Measurements from ENCODE around the gene PPP3CA. TPM values are rescaled to one million over a fixed set of nuclear protein-coding genes. Genes with fewer than 3 reads are reported as not detected.

Gene PPP3CA
- total RNA-seq, 1 experiment from 2014 or later: 129 TPM

GRCh38 chr4:101256222-101256621 lies 91.1 kb downstream of the PPP3CA start:
- POLR2A ChIA-PET (ENCODE audit: low non-redundant PET): no interaction called here
- Histone ChIP-seq H3K36me3 (ENCODE audit: insufficient read depth, low read length, poor library complexity, severe bottlenecking) (no peaks in the 10 kb centered on the region), H3K9me3 (ENCODE audit: low read depth, low read length, poor library complexity, severe bottlenecking) (no peaks in the 10 kb centered on the region), H3K4me3 (ENCODE audit: low read depth, low read length, poor library complexity, severe bottlenecking) (no peak overlapping the region), H3K4me1 (ENCODE audit: insufficient read depth, low read length, poor library complexity, severe bottlenecking) (peaks cover 58% of the 10 kb centered on the region), H3K27ac (ENCODE audit: low read depth, low read length, poor library complexity, severe bottlenecking) (no peak overlapping the region), H3K27me3 (replicated peaks; ENCODE audit: insufficient read depth, low read depth, low read length, poor library complexity) (no peaks in the 10 kb centered on the region)
- intact Hi-C loops (cut with micrococcal nuclease; ENCODE audit: unreplicated experiment): no loop called here
- no peak for TF ChIP-seq EZH2 (IDR thresholded peaks at IDR 0.05; ENCODE audit: borderline replicate concordance, low read depth, low read length, poor library complexity, severe bottlenecking)
- no peak for TF ChIP-seq CTCF (conservative IDR thresholded peaks at IDR 0.05; ENCODE audit: low read depth, low read length)
- DNase-seq (ENCODE audit: low spot score): no peak
- CTCF ChIA-PET: no interaction called here
- BruUV-seq (replicated peaks): no TSS peak

GRCh38 chr4:101254776-101255175 lies 92.5 kb downstream of the PPP3CA start:
- Histone ChIP-seq H3K9me3 (ENCODE audit: low read depth, low read length, poor library complexity, severe bottlenecking) (no peaks in the 10 kb centered on the region), H3K27me3 (replicated peaks; ENCODE audit: insufficient read depth, low read depth, low read length, poor library complexity) (no peaks in the 10 kb centered on the region), H3K27ac (ENCODE audit: low read depth, low read length, poor library complexity, severe bottlenecking) (no peak overlapping the region), H3K4me1 (ENCODE audit: insufficient read depth, low read length, poor library complexity, severe bottlenecking) (peaks cover 43% of the 10 kb centered on the region), H3K36me3 (ENCODE audit: insufficient read depth, low read length, poor library complexity, severe bottlenecking) (no peaks in the 10 kb centered on the region), H3K4me3 (ENCODE audit: low read depth, low read length, poor library complexity, severe bottlenecking) (no peak overlapping the region)
- DNase-seq (ENCODE audit: low spot score): no peak
- TF ChIP-seq CTCF (conservative IDR thresholded peaks at IDR 0.05; ENCODE audit: low read depth, low read length): no peak
- no peak for TF ChIP-seq EZH2 (IDR thresholded peaks at IDR 0.05; ENCODE audit: borderline replicate concordance, low read depth, low read length, poor library complexity, severe bottlenecking)
- ChIA-PET POLR2A (ENCODE audit: low non-redundant PET) (interaction anchor here (0.7 kb wide), 1 partner anchor 172 kb away, joined by 21 read pairs; no protein-coding TSS in a partner anchor), CTCF (no interaction called here)
- intact Hi-C loops (cut with micrococcal nuclease; ENCODE audit: unreplicated experiment): no loop called here
- BruUV-seq (replicated peaks): no TSS peak

- ChIA-PET CTCF (interaction anchor here (0.6 kb wide), 1 partner anchor 83 kb away, joined by 3 read pairs; no protein-coding TSS in a partner anchor), POLR2A (ENCODE audit: low non-redundant PET) (no interaction called here)
- intact Hi-C loops (cut with micrococcal nuclease; ENCODE audit: unreplicated experiment): no loop called here
- no TSS peak for BruUV-seq (replicated peaks)
- Histone ChIP-seq H3K4me3 (ENCODE audit: low read depth, low read length, poor library complexity, severe bottlenecking) (no peak overlapping the region), H3K36me3 (ENCODE audit: insufficient read depth, low read length, poor library complexity, severe bottlenecking) (no peaks in the 10 kb centered on the region), H3K27me3 (replicated peaks; ENCODE audit: insufficient read depth, low read depth, low read length, poor library complexity) (no peaks in the 10 kb centered on the region), H3K4me1 (ENCODE audit: insufficient read depth, low read length, poor library complexity, severe bottlenecking) (peaks cover 36% of the 10 kb centered on the region), H3K9me3 (ENCODE audit: low read depth, low read length, poor library complexity, severe bottlenecking) (no peaks in the 10 kb centered on the region), H3K27ac (ENCODE audit: low read depth, low read length, poor library complexity, severe bottlenecking) (peak overlapping the region; percentile 1)
- DNase-seq (ENCODE audit: low spot score): no peak
- TF ChIP-seq CTCF (conservative IDR thresholded peaks at IDR 0.05; ENCODE audit: low read depth, low read length) (no peak), EZH2 (IDR thresholded peaks at IDR 0.05; ENCODE audit: borderline replicate concordance, low read depth, low read length, poor library complexity, severe bottlenecking) (no peak)
These were observed 94.2 kb downstream of the PPP3CA start for GRCh38 chr4:101253121-101253520.

All from A673 (cell line).